Omental fat pad (tissue), 4 donors: ENCODE data around the gene TRIM44. TPM values are rescaled to one million over a fixed set of nuclear protein-coding genes. Genes with fewer than 3 reads are reported as not detected.

ENCODE experiments used
- ATAC-seq: fragments of 150-250 bp; one replicate; pipeline ENCODE4 v1.9.1; 2016; ENCODE audit warnings: mild to moderate bottlenecking, moderate library complexity; ENCODE audit not compliant: low FRiP score
- DNase-seq: peaks from one replicate; pipeline ENCODE4 v3.0.0-alpha.2; 2019; ENCODE audit warnings: low spot score
- CTCF ChIP-seq, 3 donors: fragments of 450-650 bp; IDR thresholded peaks; one replicate each; pipeline ENCODE4 v1.5.1; 2016 to 2017; ENCODE audit warnings: antibody characterized with exemption in 3 of 3, mild to moderate bottlenecking in 3 of 3, moderate library complexity in 2 of 3
- total RNA-seq, 4 donors: library from RNA; depleted of rRNA; stranded (reverse); fragments of >200 nt; gene quantifications; one replicate each; pipeline ENCODE4 v1.1.0, GENCODE V29; 2016

TRIM44 gene
- total RNA-seq, 4 donors from 2014 or later, result 47.3 to 64.0 (median 52.1) TPM

GRCh38 chr11:35802221-35802620 is 139.6 kb downstream of the TRIM44 start:
- ATAC-seq (no peak), DNase-seq (no peak)
- no peak for TF ChIP-seq CTCF (IDR thresholded peaks at IDR 0.05)

GRCh38 chr11:35802672-35803071 is 140.1 kb downstream of the TRIM44 start:
- TF ChIP-seq CTCF (IDR thresholded peaks at IDR 0.05), result no peak
- ATAC-seq (no peak), DNase-seq (no peak)

- ATAC-seq (no peak), DNase-seq (no peak)
- TF ChIP-seq CTCF (IDR thresholded peaks at IDR 0.05), result no peak
These were observed 140.5 kb downstream of the TRIM44 start for GRCh38 chr11:35803115-35803514.

- no peak for ATAC-seq
- DNase-seq, result no peak
- no peak for TF ChIP-seq CTCF (IDR thresholded peaks at IDR 0.05)
These were observed 142.0 kb downstream of the TRIM44 start for GRCh38 chr11:35804451-35805040.

- no peak for TF ChIP-seq CTCF (IDR thresholded peaks at IDR 0.05)
- no peak for ATAC-seq
- DNase-seq, result no peak
These were observed 147.0 kb downstream of the TRIM44 start for GRCh38 chr11:35809561-35809960.

GRCh38 chr11:35810045-35810645 is 147.6 kb downstream of the TRIM44 start:
- ATAC-seq, result no peak
- no peak for TF ChIP-seq CTCF (IDR thresholded peaks at IDR 0.05)
- DNase-seq, result no peak

- no peak for TF ChIP-seq CTCF (IDR thresholded peaks at IDR 0.05)
- no peak for DNase-seq
- ATAC-seq, result no peak
These were observed 149.2 kb downstream of the TRIM44 start for GRCh38 chr11:35811783-35812182.
